HepG2 (cell line): ENCODE measurements around the gene PSMB10.

Experiments
- EP300 ChIP-seq, 3 experiments: sonication (generic) in 1 of 3; formaldehyde crosslinking in 1 of 3; IDR thresholded peaks; 2 replicates each; pipeline versions ENCODE4 v1.5.1 to v1.6.1; 2011 to 2020; ENCODE audit warnings: low read depth in 2 of 3, low read length in 2 of 3, borderline replicate concordance in 1 of 3, improper control_type of control experiment in 1 of 3, mild to moderate bottlenecking in 1 of 3, missing genetic modification reagents in 1 of 3, moderate library complexity in 1 of 3
- HOXA7 ChIP-seq: sonication (generic); formaldehyde crosslinking; IDR thresholded peaks from 2 replicates; pipeline ENCODE4 v1.8.1; 2022; ENCODE audit warnings: mild to moderate bottlenecking, missing genetic modification reagents, moderate library complexity
- NR2F6 ChIP-seq, 2 experiments: IDR thresholded peaks; 2 replicates each; pipeline ENCODE4 v1.6.1; 2016; ENCODE audit warnings: antibody characterized with exemption in 1 of 2, mild to moderate bottlenecking in 1 of 2
- PLRG1 ChIP-seq: fragments of 450-650 bp; conservative IDR thresholded peaks from 2 replicates; pipeline ENCODE4 v1.6.1; 2016
- POLR2AphosphoS5 ChIP-seq: IDR thresholded peaks from 2 replicates; pipeline ENCODE4 v1.6.1; 2012; ENCODE audit warnings: low read depth, low read length

DNA sequence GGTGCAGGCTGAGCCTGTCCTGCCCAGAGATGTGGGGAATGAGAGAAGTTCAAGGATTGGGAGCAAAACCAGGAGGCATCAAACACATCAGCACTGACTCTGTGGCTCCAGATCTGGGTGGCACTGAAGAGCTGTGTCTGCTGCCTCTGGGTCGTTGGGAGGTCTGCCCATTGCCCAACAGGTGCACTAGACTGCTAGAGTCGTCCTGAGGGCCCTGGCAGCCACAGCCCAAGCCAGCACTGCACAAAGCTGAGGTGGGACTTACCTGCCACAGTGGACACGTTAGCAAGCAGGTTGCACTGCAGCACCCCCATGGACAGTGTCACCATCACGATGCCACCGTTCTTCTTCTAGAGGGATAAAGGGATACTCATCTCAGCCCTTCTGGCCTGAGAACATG, 40.4 kb upstream of the PSMB10 start:
- TF ChIP-seq PLRG1 (no peak), NR2F6 (IDR thresholded peaks at IDR 0.05) (no peak), NR2F6 (CRISPR knock-in tag; IDR thresholded peaks at IDR 0.05) (no peak), HOXA7 (CRISPR knock-in tag) (no peak), POLR2AphosphoS5 (no peak), EP300 (IDR thresholded peaks at IDR 0.05; ENCODE audit: low read depth in 2 of 2, low read length in 2 of 2) (no peak), EP300 (CRISPR knock-in tag; IDR thresholded peaks at IDR 0.05; ENCODE audit: borderline replicate concordance) (no peak)
